ENCODE results near the gene DOCK7. TPM values are rescaled to one million over a fixed set of nuclear protein-coding genes. Genes with fewer than 3 reads are reported as not detected.
A peak's percentile ranks its signal among the peaks of the same experiment; 100 is the strongest.

The DOCK7 gene
- total RNA-seq, 1 donor = 110 TPM

DNA sequence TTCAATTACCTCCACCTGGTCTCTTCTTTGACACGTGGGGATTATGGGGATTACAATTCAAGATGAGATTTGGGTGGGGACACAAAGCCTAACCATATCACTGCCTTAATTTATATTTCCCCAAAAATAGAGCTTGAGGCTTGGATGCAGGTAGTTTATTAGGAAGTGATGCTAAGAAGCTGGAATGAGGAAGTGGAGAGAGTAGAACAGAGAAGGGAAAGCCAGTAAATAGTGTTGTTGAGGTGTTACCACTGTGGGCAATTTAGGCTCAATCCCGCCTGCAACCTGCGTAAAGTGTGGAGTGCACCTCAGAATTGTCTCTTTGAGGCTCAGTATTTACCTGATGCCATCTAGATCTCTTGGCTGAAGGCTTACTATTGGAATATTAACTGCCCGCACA is 4.9 kb upstream of the DOCK7 start:
- no peak for DNase-seq (ENCODE audit: low read depth)
- no peak overlapping the region for H3K4me3 ChIP-seq (ENCODE audit: low read depth, low read length)
- TF ChIP-seq, protein P1, sequence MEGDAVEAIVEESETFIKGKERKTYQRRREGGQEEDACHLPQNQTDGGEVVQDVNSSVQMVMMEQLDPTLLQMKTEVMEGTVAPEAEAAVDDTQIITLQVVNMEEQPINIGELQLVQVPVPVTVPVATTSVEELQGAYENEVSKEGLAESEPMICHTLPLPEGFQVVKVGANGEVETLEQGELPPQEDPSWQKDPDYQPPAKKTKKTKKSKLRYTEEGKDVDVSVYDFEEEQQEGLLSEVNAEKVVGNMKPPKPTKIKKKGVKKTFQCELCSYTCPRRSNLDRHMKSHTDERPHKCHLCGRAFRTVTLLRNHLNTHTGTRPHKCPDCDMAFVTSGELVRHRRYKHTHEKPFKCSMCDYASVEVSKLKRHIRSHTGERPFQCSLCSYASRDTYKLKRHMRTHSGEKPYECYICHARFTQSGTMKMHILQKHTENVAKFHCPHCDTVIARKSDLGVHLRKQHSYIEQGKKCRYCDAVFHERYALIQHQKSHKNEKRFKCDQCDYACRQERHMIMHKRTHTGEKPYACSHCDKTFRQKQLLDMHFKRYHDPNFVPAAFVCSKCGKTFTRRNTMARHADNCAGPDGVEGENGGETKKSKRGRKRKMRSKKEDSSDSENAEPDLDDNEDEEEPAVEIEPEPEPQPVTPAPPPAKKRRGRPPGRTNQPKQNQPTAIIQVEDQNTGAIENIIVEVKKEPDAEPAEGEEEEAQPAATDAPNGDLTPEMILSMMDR (IDR thresholded peaks at IDR 0.05; ENCODE audit: insufficient read depth, low read length) = no peak

DNA sequence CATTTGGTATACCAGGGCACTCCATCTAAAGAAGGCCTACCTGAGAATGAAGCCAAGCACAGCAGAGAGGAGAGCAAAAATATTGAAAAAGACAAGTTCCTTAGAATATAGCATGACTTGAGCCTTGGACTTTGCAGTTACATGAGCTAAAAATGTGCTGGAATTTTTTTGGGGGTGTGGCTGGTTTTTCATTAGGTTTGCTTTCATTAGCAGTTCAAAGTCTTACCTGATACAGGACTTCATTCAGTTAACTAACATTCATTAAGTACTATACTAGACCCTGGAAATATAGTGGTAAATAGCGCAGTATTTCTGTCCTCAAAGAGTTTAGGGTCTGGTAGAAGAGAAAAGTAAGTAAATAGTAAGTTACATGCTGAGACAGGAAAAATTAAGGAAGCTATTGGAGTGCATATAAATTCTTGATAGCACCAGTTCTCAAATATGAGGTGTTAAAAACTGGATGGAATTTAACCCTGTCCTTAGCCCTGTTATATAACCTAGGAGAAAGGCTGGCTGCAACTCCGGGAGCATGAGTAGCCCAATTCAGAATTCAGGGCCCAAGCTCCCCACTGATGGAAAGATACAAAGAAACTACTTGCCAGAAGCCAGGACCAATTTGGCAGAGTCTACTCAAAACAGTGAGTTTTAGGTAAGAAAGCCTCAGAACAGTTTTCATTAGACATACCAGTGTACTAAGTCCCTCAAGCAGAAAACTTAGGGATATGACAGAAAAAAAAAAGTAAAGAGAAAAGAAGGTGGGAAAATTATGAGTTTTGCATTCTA is 3.1 kb upstream of the DOCK7 start:
- no peak overlapping the region for H3K4me3 ChIP-seq (ENCODE audit: low read depth, low read length)
- TF ChIP-seq, protein P1 (IDR thresholded peaks at IDR 0.05; ENCODE audit: insufficient read depth, low read length) = no peak
- no peak for DNase-seq (ENCODE audit: low read depth)

DNA sequence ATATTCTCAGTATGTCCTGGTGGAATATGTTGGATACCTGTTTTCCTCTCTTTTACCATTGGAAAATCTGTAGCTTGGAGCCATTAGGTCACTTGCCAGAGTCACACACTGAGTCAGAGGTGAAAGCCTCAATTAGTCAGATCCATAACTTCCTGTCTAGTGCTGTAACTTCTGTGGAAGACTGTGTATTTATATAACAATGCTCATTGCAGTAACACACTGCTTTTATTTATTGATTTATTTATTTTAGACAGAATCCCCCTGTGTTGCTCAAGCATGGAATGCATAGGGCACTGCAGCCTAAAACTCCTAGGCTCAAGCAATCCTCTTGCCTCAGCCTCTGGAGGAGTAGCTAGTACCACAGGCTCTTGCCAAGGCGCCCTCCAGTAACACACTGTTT is 1.3 kb upstream of the DOCK7 start:
- peak overlapping the region; percentile 42 for H3K4me3 ChIP-seq (ENCODE audit: low read depth, low read length)
- TF ChIP-seq, protein P1 (IDR thresholded peaks at IDR 0.05; ENCODE audit: insufficient read depth, low read length) = no peak
- peak; percentile 57 for DNase-seq (ENCODE audit: low read depth)

DNA sequence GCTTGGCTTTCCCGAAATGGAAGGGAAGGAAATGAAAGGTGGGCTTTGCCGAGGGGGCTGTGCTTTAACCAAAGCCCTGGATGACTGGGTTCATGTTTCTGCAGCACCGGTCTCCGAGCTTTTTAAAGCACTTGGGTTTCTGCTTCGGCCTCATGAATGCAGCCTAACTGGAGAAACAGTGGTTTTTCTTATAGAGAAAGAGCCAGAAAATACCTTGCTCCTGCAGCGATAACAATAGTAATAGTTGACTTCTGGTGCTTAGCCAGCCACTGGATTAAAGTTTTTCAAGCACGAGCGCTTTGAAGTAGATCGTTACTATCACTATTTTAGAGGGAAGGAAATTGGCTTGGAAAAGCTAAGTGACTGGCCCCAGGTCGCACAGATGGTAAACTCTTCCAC is 500 bp upstream of the DOCK7 start:
- peak; percentile 46 for DNase-seq (ENCODE audit: low read depth)
- TF ChIP-seq, protein P1 (IDR thresholded peaks at IDR 0.05; ENCODE audit: insufficient read depth, low read length) = no peak
- H3K4me3 ChIP-seq (ENCODE audit: low read depth, low read length) = peak overlapping the region; percentile 76

DNA sequence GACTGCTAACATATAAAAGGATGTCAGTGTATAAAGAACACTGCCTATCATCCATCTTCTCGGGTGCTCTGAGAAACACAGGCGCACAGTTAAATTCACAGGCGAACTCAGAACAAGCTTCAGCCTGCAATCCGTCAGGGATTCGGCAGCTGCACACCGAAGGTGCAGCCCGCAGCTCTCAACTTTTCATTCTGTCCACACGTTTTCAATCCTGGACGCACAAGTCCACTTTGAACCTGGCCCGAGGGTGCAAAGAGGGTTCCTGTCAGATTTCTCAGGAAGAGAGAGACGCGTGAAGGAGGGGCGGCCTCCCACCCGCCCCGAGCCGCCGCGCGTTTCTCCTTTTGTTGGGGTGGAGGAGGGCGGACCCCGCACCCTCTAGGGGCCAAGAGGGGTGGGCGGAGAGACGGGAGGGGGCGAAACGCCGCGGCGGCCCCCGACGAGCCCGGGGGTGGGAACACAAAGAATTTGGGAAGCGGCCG is 724 bp downstream of the DOCK7 start:
- peak; percentile 44 for DNase-seq (ENCODE audit: low read depth)
- H3K4me3 ChIP-seq (ENCODE audit: low read depth, low read length) = peak overlapping the region; percentile 76
- TF ChIP-seq, protein P1 (IDR thresholded peaks at IDR 0.05; ENCODE audit: insufficient read depth, low read length) = no peak

DNA sequence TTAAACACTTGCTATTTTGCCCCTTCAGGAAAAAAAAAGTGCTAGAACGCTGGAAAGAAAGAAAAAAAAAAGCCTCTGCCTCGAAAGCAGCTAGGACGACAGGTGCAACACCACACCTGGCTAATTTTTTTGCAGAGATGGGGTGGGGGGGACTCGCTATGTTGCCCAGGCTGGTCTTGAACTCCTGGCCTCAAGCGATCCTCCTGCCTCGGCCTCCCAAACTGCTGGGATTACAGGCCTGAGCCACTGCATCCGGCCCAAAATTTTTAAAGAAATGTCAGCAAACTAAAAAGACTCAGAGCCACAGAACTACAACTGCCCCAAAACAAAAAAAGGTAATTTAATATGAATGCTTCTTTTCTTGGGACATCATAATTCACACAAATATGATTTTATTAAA is 1.4 kb downstream of the DOCK7 start:
- TF ChIP-seq, protein P1 (IDR thresholded peaks at IDR 0.05; ENCODE audit: insufficient read depth, low read length) = no peak
- H3K4me3 ChIP-seq (ENCODE audit: low read depth, low read length) = peak overlapping the region; percentile 76
- DNase-seq (ENCODE audit: low read depth) = no peak
